ENCODE data around the gene CTTNBP2.

The CTTNBP2 gene

GRCh38 chr7:117870448-117871130 lies 2.7 kb downstream of the CTTNBP2 start:
- no peak for DNase-seq (ENCODE audit: low spot score)

DNA sequence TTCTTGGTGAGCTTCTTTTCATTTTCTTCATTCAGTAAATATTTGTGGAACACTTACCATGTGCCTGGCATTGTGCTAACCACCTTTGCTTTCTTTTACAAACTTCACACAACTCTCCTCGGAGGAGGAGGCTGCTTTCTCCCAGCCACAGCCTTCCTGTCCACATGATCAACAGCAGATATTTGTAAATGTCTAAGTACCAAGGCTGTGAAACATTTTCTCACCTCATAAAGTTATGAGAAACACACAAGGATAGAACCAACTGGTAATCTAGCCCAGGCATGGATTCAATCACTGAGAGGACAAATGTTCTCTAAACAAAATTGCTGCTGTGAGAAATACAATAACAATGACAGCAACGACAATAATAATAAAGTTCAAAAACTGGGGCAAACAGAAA lies 3.9 kb downstream of the CTTNBP2 start:
- DNase-seq (ENCODE audit: low spot score), result no peak

GRCh38 chr7:117863618-117864017 lies 9.6 kb downstream of the CTTNBP2 start:
- no peak for DNase-seq (ENCODE audit: low spot score)

DNA sequence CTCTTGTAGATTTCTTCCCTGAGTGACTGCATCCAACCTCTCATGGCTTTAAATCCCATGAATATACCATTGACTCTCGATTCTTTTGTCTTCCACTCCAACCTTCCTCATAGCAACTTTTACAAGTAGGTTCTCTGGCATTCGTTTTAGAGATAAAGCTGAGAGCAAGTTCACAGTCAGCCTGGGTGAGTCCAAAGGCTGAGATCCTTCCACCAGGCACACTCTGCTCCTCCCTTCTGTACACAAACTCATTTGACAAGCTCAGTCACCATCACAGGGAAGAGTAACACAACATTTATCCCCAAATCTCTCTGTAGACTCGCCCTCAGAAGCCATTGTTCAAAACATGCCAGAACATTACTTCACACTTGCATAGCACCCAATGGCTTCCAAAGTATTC lies 10.9 kb downstream of the CTTNBP2 start:
- DNase-seq (ENCODE audit: low spot score), result no peak

GRCh38 chr7:117859246-117859812 lies 13.9 kb downstream of the CTTNBP2 start:
- no peak for DNase-seq (ENCODE audit: low spot score)

GRCh38 chr7:117858712-117859111 lies 14.5 kb downstream of the CTTNBP2 start:
- no peak for DNase-seq (ENCODE audit: low spot score)

DNA sequence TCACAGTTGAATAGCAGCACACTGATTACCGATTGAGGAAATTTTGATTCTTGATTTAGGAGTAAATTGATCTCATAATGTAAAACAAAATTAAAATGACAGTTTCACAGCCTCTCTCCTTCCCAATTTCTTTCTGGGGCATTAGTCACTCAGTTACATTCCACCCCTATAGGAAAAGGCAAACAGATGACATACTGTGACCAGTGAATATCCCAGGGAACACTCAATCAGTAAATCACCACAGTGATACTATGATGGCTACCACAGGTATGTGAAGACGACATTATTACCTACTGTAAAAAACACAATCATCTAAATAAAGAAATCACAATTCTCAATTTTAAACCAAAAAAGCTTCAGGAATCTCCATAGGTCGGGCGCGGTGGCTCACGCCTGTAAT lies 15.5 kb downstream of the CTTNBP2 start:
- no peak for DNase-seq (ENCODE audit: low spot score)

- DNase-seq (ENCODE audit: low spot score), result no peak
These were observed 17.0 kb downstream of the CTTNBP2 start for GRCh38 chr7:117856196-117856595.

DNA sequence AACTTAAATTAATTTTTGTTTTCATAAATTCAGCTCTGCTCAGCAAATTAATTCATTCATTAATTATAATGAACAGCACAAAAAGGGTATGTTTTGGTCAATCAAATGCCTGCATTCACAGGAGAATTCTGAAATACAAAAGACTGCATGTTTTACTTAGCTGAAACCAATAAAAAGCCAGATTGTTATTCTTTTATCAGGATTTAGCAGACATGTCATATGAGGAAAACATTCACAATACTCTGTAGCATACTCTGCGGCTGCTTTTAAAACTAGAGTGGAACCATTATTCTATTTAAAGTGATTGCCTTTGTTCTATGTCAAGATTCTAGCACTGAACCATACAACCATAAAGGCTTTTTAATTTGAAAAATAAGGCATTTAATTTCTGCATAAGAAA lies 19.1 kb downstream of the CTTNBP2 start:
- no peak for DNase-seq (ENCODE audit: low spot score)

DNA sequence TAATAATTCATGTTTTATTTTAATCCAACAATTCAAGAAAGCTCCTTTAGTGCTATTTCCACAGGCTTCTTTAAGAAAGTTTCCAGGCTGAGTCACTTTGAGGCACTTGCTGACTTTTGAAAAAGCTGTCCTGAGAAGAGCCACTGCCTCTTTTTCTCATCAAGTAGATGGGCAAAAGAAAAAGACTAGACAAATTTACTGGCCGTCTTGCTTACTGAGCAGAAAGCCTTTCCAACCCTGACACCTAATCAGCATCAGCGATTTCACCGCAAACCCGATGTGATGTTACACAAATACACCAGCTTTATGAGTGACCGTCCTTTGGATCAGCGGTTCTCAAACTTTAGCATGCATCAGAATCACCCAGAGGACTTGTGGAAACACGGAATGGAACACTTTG lies 24.3 kb downstream of the CTTNBP2 start:
- no peak for DNase-seq (ENCODE audit: low spot score)

DNA sequence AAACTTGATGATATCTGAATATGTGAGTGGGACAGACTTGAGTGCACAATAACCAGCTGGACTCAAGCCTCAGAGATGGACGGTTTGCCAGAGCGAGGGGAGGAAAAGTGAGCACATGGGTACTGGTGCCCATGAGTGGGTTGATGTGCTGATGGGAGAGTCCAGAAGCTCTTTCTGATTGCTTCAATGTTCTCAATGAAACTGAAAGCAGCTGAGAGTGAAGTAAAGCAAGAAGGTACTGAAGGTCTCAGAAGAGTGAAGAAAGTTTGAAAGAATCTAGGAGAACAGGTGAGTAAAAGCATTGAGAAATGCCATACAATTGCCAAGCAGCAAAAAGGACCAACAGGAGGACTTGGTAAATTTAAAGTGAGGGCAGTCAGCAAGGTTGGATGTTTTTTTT lies 28.6 kb downstream of the CTTNBP2 start:
- DNase-seq (ENCODE audit: low spot score), result no peak

DNA sequence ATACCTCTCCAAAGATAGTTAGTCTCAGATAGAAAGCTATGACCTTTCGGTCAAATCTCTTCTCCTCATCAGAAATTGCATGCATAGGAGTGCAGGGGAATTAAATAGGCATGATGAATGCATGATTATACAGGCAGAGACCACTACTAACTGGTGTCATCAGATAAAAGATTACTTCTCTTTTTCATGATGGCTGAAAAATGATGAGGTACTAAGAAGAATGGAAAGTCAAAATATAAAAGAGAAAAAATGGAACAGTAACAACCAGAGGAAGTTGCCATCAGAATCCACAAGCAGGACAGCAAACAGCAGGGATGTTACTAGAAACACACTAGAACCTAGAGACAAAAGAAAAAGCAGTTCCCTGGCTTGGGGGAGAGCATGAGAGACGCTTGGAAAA lies 31.6 kb downstream of the CTTNBP2 start:
- DNase-seq (ENCODE audit: low spot score), result no peak

GRCh38 chr7:117841011-117841410 lies 32.2 kb downstream of the CTTNBP2 start:
- DNase-seq (ENCODE audit: low spot score), result no peak

- DNase-seq (ENCODE audit: low spot score), result no peak
These were observed 33.7 kb downstream of the CTTNBP2 start for GRCh38 chr7:117839507-117839906.

- no peak for DNase-seq (ENCODE audit: low spot score)
These were observed 35.4 kb downstream of the CTTNBP2 start for GRCh38 chr7:117837841-117838240.

- no peak for DNase-seq (ENCODE audit: low spot score)
These were observed 38.1 kb downstream of the CTTNBP2 start for GRCh38 chr7:117835016-117835664.

DNA sequence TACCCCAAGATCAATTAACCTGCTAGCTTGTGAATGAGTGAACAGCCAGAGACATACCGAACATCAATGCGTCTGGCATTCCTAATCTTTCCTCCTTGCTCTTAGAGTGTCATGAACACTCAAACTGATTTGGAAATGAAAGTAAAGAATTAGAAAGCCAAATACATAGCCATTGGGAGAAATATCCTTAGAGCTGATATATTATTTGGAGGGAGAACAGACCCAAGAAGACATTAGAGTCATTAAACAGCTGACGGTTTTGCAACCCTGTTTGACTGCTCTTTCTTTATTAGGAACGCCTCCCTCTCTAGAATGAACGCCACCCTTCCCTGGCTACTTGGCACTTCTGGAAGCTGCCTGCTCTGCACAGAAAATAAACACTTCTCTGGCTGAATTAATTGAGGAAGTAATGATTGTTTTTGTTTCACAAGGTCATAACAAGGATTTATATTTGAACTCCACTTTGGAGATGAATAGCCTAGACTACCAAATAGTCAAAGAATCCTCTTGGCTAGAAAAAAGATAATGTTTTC lies 42.8 kb downstream of the CTTNBP2 start:
- peak; percentile 21 for DNase-seq (ENCODE audit: low spot score)

GRCh38 chr7:117829450-117830117 lies 43.7 kb downstream of the CTTNBP2 start:
- no peak for DNase-seq (ENCODE audit: low spot score)

DNA sequence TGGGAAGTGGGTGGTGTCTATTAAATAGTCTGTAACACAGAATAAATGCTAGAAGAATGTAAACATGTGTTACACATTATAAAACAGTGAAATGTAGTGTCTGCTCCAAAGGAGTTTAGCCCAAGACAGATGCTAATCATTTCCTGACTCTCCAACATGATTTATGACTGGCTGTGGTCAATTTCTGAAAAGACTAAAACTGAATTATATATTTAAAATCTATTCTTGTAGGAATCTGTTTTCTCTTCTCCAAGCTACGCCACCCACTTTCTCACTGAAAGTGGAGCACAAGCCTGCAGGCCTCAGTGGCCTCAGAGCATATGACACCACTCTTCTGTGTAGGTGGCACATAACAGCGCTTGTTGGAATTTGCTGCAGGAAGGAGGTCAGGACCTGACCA lies 44.4 kb downstream of the CTTNBP2 start:
- DNase-seq (ENCODE audit: low spot score), result no peak

DNA sequence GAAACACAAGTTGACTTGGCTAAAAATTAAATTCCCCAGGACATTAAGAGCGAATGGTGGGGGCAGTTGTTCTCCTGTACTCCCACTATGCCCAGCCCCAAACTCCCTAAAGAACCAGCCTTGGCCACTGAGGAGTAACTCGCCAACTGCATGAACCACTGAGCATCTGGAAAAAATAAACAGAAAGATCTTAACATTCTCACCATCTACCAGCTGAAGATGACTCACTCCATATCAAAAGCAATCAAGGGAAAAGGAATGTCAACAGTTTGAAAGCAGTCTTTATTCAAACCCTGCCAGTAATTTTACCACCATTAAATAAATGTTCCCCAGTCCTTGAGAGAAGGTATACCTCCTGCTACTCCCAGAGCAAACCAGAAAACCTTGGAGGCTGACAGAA lies 45.4 kb downstream of the CTTNBP2 start:
- peak; percentile 65 for DNase-seq (ENCODE audit: low spot score)

- no peak for DNase-seq (ENCODE audit: low spot score)
These were observed 48.1 kb downstream of the CTTNBP2 start for GRCh38 chr7:117825132-117825531.

DNA sequence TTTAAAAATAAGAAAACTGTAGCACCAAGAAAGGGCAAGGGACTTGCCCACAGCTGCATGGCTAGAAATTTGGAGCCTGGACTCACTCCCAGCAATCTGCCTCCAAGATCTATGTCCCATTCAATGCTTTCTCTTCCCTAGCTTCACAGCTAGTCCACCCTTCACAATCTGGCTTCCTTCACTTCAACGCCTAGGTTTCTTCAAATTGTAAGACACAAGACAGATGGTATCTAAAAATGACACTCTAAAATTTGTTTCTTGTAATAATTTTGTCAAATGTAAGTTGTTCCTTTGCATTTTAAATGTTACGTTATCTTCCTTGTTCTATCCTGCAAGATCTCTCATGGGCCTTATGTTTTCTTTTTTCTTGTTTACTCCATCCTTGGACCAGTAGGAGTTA lies 48.6 kb downstream of the CTTNBP2 start:
- no peak for DNase-seq (ENCODE audit: low spot score)

DNA sequence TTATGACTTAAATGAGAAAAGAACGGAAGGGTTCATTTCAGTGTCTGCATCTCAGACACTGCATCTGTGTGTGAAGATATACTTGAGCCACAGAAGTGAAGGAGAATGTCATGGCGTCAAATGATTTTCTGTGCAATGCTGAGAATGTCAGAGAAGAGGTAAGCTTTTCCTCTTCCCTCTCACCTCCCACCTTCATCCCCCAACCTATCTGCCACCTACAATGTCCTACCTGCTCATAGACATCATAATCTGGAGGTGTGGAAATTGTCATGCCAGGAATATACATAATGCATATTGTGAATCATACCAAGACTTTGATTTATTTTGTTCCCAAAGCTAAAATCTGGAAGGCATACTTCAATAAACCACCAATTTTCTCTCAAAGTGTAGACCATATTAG lies 53.7 kb downstream of the CTTNBP2 start:
- DNase-seq (ENCODE audit: low spot score), result no peak
